HG03039 (cell line): ENCODE results near the gene HS3ST5.

Source experiments
- ATAC-seq: cut with Tn5 transposase; IDR thresholded peaks from one replicate; pipeline ENCODE4 v1.9.1; 2021; ENCODE audit warnings: mild to moderate bottlenecking, moderate library complexity; ENCODE audit not compliant: unreplicated experiment

HS3ST5 gene

GRCh38 chr6:114202389-114202788 lies 140.4 kb downstream of the HS3ST5 start:
- ATAC-seq, result no peak

GRCh38 chr6:114200891-114201290 lies 141.9 kb downstream of the HS3ST5 start:
- no peak for ATAC-seq

GRCh38 chr6:114195631-114196403 lies 147.0 kb downstream of the HS3ST5 start:
- ATAC-seq, result no peak

GRCh38 chr6:114195027-114195365 lies 147.8 kb downstream of the HS3ST5 start:
- no peak for ATAC-seq

- ATAC-seq, result no peak
Measured at GRCh38 chr6:114194362-114195026, 148.3 kb downstream of the HS3ST5 start.

GRCh38 chr6:114187563-114187962 lies 155.3 kb downstream of the HS3ST5 start:
- no peak for ATAC-seq

GRCh38 chr6:114181664-114182063 lies 161.2 kb downstream of the HS3ST5 start:
- ATAC-seq, result no peak

GRCh38 chr6:114179411-114179810 lies 163.4 kb downstream of the HS3ST5 start:
- no peak for ATAC-seq

GRCh38 chr6:114176726-114177125 lies 166.1 kb downstream of the HS3ST5 start:
- ATAC-seq, result no peak

- no peak for ATAC-seq
Measured at GRCh38 chr6:114172576-114173260, 170.1 kb downstream of the HS3ST5 start.

- ATAC-seq, result no peak
Measured at GRCh38 chr6:114171473-114171872, 171.3 kb downstream of the HS3ST5 start.

GRCh38 chr6:114170958-114171387 lies 171.8 kb downstream of the HS3ST5 start:
- no peak for ATAC-seq

GRCh38 chr6:114170372-114170771 lies 172.5 kb downstream of the HS3ST5 start:
- ATAC-seq, result no peak

- ATAC-seq, result no peak
Measured at GRCh38 chr6:114169763-114170162, 173.1 kb downstream of the HS3ST5 start.

GRCh38 chr6:114167583-114168576 lies 174.9 kb downstream of the HS3ST5 start:
- ATAC-seq, result no peak

- no peak for ATAC-seq
Measured at GRCh38 chr6:114164207-114164606, 178.6 kb downstream of the HS3ST5 start.

- ATAC-seq, result no peak
Measured at GRCh38 chr6:114162691-114163347, 180.0 kb downstream of the HS3ST5 start.

- ATAC-seq, result no peak
Measured at GRCh38 chr6:114160881-114161280, 181.9 kb downstream of the HS3ST5 start.

- no peak for ATAC-seq
Measured at GRCh38 chr6:114159727-114160126, 183.1 kb downstream of the HS3ST5 start.
